Measurements from ENCODE around the gene PIK3CD.

Gene PIK3CD

DNA sequence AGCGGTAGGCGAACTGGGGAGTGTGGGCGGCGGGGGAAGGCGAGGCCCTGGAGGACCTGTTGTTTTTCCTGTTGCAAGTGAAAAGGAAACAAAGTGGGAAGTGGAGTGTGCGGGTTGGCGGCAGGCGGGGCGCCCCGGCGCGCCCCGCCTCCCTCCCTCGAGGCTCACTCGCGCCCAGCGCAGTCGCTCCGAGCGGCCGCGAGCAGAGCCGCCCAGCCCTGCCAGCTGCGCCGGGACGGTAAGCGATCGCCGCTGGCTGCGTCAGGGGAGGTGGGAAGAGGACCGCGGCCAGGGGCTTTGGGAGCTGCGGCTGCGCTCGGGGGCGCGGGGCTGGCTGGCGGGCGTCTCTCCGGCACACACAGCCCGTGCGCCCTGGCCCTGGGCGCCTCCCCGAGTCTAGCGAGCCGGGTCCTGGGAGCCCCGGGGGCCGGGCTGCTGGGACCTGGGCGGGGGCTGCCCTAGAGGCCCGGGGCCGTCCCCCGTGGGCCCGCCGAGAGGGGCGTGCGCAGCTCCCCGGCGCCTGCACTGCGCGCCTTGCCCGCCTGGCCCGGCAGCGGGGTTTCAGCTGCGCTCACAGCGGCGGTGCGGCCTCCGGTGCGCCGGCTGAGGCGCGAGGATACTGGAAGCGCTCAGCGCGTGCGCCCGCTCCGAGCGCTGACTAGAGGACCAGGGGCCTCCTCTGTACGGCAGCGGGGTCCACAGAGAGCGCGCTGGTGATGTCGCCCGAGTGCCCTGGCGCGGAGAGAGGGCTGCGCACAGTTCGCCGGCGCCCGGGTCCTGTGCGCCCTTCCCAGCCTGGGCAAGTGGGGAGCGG, at the start of gene PIK3CD:
PIK3CD (plus strand) TSS at position 167 of the 814 bp plus-strand sequence. CDS start 58,725 bp downstream, outside the sequence.
- in situ Hi-C loops (cut with HindIII; ENCODE audit: low sequenced_read_pairs), result loop anchor here (25.0 kb wide), 1 partner anchor 161 kb away; the partner anchor contains the start of gene CLSTN1

DNA sequence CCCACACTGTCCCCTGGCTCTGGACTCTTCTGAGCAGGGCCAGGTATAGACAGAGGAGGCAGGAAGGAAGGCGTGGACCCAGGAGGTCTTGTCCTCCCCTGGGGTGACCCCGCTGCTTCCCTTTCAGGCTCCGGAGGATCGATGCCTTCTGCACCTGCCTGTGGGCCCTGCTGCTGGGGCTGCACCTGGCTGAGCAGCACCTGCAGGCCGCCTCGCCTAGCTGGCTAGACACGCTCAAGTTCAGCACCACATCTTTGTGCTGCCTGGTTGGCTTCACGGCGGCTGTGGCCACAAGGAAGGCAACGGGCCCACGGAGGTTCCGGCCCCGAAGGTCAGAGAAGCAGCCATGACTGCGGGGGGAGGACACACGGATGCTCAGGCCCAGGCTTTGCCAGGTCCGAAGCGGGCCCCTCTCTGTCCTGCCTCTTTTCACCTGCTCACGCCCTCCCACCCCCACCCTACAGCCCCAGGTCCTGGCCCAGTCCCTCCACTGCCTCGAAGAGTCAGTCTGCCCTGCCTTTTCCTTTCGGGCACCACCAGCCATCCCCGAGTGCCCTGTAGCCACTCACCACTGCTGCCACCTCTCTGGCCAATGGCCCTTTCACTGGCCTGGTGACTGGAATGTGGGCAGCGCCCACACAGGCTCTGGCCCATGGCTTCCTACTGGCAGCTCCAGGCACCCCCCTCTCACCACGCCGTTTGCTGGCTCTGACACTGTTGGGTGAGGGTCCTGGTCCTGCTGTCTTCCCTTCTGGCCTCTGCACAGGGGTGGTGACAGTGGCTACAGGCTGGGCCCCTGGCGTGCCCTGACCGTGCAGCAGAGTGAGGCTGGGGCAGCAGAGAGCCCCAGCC, 49.4 kb upstream of the PIK3CD start:
- in situ Hi-C loops (cut with HindIII; ENCODE audit: low sequenced_read_pairs), result no loop called here

- in situ Hi-C loops (cut with HindIII; ENCODE audit: low sequenced_read_pairs), result no loop called here
Observed at GRCh38 chr1:9602794-9603167, 48.8 kb upstream of the PIK3CD start.

GRCh38 chr1:9603307-9603706, 48.2 kb upstream of the PIK3CD start:
- in situ Hi-C loops (cut with HindIII; ENCODE audit: low sequenced_read_pairs), result no loop called here

DNA sequence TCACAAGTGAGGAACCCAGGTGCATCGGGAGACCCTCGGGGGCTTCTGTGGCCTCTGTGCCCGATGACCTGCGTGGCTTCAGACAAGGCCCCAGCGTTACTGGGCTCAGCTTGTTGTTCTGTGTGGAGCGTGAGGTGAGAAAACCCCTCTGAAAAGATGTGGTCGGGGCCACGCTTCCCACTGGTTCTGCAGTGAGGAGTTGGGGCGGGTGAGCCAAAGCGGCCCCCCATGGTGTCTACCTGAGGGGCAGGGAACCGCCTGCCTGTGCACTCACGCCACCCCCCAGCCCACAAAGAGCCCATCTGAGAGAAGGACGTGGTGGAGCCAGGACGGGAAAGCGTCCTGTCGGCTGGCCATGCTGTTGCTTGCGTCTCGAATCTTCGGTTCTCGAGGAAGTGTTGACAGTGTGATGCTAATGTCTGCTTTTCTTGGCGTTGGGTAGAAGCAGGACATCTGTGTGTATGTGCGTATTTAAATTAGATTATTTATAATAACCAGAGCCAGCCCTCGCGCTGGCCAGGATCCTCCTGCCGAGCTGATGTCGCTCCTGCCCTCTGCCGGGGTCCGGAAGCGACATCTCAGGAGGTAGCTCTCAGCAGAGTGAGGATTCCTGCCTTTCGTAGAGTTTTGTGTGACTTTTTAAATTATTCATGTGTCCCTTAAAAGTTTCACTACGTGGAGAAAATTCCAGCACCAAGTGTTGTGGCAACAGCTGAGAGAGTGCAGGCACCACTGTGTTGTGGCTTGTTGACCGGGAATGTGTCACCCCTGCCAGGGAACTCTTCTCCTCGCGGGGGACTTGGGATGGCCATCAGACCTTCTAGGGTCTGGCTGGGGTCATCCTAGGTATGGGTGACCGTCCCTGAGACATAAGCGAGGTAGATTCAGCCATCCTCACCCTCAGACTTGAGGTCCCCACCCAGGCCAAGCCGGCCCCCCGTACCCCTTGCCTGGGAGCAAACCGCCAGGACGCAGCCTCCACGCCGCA, 47.5 kb upstream of the PIK3CD start:
- in situ Hi-C loops (cut with HindIII; ENCODE audit: low sequenced_read_pairs), result no loop called here

DNA sequence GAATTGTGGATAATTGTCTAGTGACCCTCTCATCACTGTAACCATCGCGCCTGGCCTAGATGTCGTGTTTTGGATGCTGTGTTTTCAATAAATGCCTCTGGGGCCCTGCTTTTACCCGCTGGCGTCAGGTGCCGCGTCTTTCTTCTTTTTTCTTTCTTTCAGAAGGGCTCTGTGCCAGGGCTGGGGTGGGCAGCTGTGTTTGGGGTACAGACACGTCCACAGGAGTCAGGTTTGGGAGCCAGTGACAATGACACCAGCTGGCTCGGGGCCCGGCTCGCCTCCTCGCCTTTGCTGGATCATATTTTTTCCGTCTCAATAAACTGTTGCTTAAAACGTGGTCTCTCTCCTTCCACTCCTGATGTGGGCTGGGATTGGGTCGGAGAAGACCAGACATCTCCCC, 46.7 kb upstream of the PIK3CD start:
- in situ Hi-C loops (cut with HindIII; ENCODE audit: low sequenced_read_pairs), result no loop called here

DNA sequence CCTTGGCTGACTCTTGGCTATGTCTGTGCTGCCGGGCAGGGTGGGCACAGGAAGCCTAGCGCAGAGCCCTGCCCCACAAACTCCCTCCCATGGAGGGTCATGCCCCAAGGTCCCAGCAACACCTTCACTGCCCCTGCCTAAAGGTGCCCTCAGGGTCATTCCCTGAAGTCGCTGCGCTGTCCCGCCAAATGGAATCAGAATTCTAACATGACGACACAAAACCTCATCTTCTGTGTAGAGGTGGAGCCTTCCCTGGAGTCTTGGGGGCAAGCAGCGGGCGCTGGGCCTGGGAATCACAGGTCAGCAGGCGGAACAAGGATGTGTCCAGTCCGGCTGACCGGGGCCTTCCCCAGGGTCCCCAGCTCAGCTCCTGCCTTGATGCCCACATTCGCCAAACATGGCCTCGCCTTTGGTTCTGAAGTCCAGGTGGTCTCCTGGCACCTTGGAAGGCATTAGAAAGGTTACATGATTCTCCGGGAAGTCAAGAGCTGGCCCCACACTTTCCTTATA, 45.5 kb upstream of the PIK3CD start:
- in situ Hi-C loops (cut with HindIII; ENCODE audit: low sequenced_read_pairs), result no loop called here

GRCh38 chr1:9606458-9606857, 45.1 kb upstream of the PIK3CD start:
- in situ Hi-C loops (cut with HindIII; ENCODE audit: low sequenced_read_pairs), result no loop called here

- in situ Hi-C loops (cut with HindIII; ENCODE audit: low sequenced_read_pairs), result no loop called here
Observed at GRCh38 chr1:9606948-9607347, 44.6 kb upstream of the PIK3CD start.

DNA sequence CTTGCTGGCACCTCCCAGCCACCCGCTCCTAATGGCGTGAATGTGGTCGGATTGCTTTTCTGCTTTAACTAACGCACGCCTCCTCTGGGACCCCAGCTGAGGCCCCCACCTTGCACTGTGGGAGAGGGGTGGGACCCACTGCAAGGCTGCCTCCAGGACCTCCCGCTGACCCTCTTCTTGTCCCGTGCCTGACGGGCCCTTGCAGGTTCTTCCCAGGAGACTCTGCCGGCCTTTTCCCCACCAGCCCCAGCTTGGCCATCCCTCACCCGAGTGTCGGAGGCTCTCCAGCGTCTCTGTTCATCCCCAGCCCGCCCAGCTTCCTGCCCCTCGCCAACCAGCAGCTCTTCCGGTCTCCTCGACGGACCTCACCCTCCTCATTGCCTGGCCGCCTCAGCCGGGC, 44.2 kb upstream of the PIK3CD start:
- in situ Hi-C loops (cut with HindIII; ENCODE audit: low sequenced_read_pairs), result no loop called here

DNA sequence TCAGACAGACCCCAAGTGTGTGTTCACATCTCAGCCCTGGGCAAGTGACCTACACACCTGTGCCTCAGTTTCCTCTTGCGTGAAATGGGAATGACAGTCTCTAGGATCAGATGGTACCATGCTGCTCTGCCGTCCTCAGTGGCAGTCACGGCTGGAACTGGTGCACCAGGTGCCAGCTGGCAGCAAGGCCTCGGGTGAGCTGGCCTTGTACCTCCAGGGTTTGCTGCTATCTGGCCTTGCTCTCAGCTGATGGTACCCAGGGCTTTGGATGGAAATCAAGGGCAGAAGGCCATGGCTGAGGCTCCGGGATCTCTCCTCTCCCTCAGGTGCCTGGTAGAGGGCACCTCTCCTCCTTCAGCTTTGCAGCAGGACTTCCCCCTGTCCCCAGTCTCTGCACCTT, 41.5 kb upstream of the PIK3CD start:
- in situ Hi-C loops (cut with HindIII; ENCODE audit: low sequenced_read_pairs), result no loop called here

DNA sequence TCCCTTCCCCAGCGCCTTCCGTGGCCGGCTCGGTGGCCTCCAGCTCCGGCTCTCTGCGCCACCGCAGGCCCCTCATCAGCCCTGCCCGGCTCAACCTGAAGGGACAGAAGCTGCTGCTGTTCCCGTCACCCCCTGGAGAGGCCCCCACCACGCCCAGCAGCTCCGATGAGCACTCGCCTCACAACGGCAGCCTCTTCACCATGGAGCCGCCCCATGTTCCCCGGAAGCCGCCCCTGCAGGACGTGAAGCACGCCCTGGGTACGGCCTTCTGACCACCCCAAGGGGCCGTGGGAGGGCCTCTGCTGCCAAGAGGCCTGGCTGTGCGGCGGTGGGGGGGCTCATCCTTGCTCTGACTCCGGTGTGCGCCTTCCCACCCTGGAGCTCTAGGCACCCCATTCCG, 41.0 kb upstream of the PIK3CD start:
- in situ Hi-C loops (cut with HindIII; ENCODE audit: low sequenced_read_pairs), result no loop called here

- in situ Hi-C loops (cut with HindIII; ENCODE audit: low sequenced_read_pairs), result no loop called here
Observed at GRCh38 chr1:9611716-9612115, 39.8 kb upstream of the PIK3CD start.

- in situ Hi-C loops (cut with HindIII; ENCODE audit: low sequenced_read_pairs), result no loop called here
Observed at GRCh38 chr1:9612162-9612845, 39.2 kb upstream of the PIK3CD start.

DNA sequence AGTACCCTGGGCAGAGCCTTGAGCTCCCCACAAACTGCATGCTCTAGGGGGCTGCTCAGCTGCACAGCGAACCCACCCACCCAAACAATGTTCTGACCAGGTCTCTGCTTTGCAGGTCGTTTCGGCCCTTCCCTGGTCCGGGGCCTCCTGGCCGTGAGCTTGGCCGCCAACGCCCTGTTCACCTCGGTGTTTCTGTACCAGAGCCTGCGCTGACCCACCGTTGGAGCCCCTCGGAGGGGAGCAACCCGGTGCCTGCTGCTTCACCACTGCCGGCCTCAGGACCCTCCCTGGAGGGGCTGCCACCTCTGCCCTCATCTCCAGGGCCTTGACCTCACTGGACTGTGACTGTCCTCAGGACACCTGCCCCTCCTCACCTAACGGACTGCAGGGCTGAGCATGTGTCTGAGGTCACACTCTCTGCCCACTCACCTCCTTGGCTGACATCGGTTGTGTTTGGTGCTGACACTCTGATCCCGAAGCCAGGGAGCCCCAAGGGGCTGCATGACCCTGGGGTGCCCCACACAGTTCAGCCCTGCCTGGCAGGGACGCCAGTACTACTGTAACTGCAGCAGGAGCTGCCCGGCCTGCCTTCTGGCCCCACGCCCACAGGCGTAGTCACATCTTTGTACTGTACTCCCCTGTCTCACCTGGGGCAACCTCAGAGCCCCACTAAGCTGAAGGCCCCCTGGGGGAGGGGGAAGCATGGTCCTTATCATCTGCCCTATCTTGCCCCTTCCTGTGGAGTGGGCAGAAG, 38.5 kb upstream of the PIK3CD start:
- in situ Hi-C loops (cut with HindIII; ENCODE audit: low sequenced_read_pairs), result no loop called here

GRCh38 chr1:9613625-9614299, 37.8 kb upstream of the PIK3CD start:
- in situ Hi-C loops (cut with HindIII; ENCODE audit: low sequenced_read_pairs), result no loop called here

- in situ Hi-C loops (cut with HindIII; ENCODE audit: low sequenced_read_pairs), result no loop called here
Observed at GRCh38 chr1:9615316-9616063, 36.0 kb upstream of the PIK3CD start.

Data from endothelial cell of hepatic sinusoid (primary cell).